K562 (cell line): ENCODE measurements around the gene STOM. TPM values are rescaled to one million over a fixed set of nuclear protein-coding genes. Genes with fewer than 3 reads are reported as not detected.

Experiments used
- ATAC-seq: fragments of 200-7000 bp; cut with Tn5 transposase; 3 replicates; pipeline ENCODE4 v1.9.1; 2020; ENCODE audit warnings: moderate library complexity
- BruUV-seq: library from RNA; stranded (reverse); fragments of 400-500 nt; replicated peaks from 2 replicates; lab custom pipeline; 2021; lab: Mats Ljungman, UMichigan
- CTCF ChIA-PET: fragments of 300-600 bp; formaldehyde crosslinking; extraction: SDS; loops from one replicate; lab custom pipeline; 2021; ENCODE audit warnings: low intra/inter-chr PET ratio; lab: Yijun Ruan, JAX
- POLR2A ChIA-PET: fragments of 300-600, 350-650 bp; sonication (Branson Sonifier 250); formaldehyde crosslinking; extraction: SDS; loops from one replicate; lab custom pipeline; 2021; ENCODE audit warnings: antibody characterized with exemption, inconsistent platforms; lab: Yijun Ruan, JAX
- DNase-seq, 4 experiments: peaks; one replicate each; pipeline versions ENCODE4 v3.0.0 to v3.0.0-alpha.2; 2011 to 2018; ENCODE audit warnings: low spot score in 3 of 4, mixed read lengths in 3 of 4; ENCODE audit errors: extremely low read depth in 1 of 4
- FAIRE-seq: peaks from 2 replicates; lab custom pipeline; 2011; peaks lifted over from hg19 to GRCh38; lab: Jason Lieb, UNC
- H2AFZ ChIP-seq: 2 replicates; pipeline ENCODE4 v1.6.0; 2011; ENCODE audit warnings: low read depth, low read length, control low read depth, inconsistent platforms
- H3K27ac ChIP-seq: fragments of 200-600 bp; 3 replicates; pipeline ENCODE4 v1.8.0; 2011; ENCODE audit warnings: low read depth, mild to moderate bottlenecking, control low read depth, inconsistent platforms, low read length, moderate library complexity, mixed read lengths; ENCODE audit errors: extremely low read depth
- H3K27me3 ChIP-seq, 2 experiments: fragments of 300-600 bp in 1 of 2; 2 replicates in 1 of 2; 3 replicates in 1 of 2; pipeline versions ENCODE4 v1.6.0 to v1.8.0; 2011; ENCODE audit warnings: inconsistent platforms in 2 of 2, low read length in 2 of 2, mild to moderate bottlenecking in 1 of 2, mixed read lengths in 1 of 2, moderate library complexity in 1 of 2; ENCODE audit not compliant: control insufficient read depth in 2 of 2, insufficient read depth in 2 of 2
- H3K36me3 ChIP-seq: fragments of 300-600 bp; 3 replicates; pipeline ENCODE4 v1.8.0; 2011; ENCODE audit warnings: mild to moderate bottlenecking, low read length, inconsistent platforms; ENCODE audit not compliant: control insufficient read depth, insufficient read depth
- H3K4me1 ChIP-seq, 2 experiments: fragments of 200-600 bp in 1 of 2; replicated peaks in 1 of 2; 2 replicates in 1 of 2; 3 replicates in 1 of 2; pipeline versions ENCODE4 v1.5.1 to v1.8.0; 2011; ENCODE audit warnings: inconsistent platforms in 2 of 2, low read length in 2 of 2, mild to moderate bottlenecking in 1 of 2, mixed read lengths in 1 of 2, moderate library complexity in 1 of 2; ENCODE audit not compliant: control insufficient read depth in 2 of 2, insufficient read depth in 2 of 2
- H3K4me2 ChIP-seq: 2 replicates; pipeline ENCODE4 v1.6.1; 2011; ENCODE audit warnings: low read length, control low read depth, inconsistent platforms, mixed read lengths; ENCODE audit not compliant: insufficient read depth
- H3K4me3 ChIP-seq: fragments of 200-600 bp; sonication (generic), shearing (Covaris generic); 2 replicates; pipeline ENCODE4 v1.5.1; 2016; ENCODE audit warnings: control low read depth, inconsistent platforms
- H3K79me2 ChIP-seq: fragments of 200-600 bp; 3 replicates; pipeline ENCODE4 v1.8.0; 2011; ENCODE audit warnings: low read length, inconsistent platforms; ENCODE audit not compliant: control insufficient read depth, insufficient read depth
- H3K9ac ChIP-seq, 2 experiments: 2 replicates each; pipeline versions ENCODE4 v1.6.0 to v1.6.1; 2011; ENCODE audit warnings: low read depth in 2 of 2, low read length in 2 of 2, control low read depth in 1 of 2, inconsistent platforms in 1 of 2, mild to moderate bottlenecking in 1 of 2, mixed read lengths in 1 of 2; ENCODE audit not compliant: insufficient read depth in 1 of 2
- H3K9me1 ChIP-seq: one replicate; pipeline ENCODE4 v1.6.0; 2011; ENCODE audit warnings: inconsistent platforms, mild to moderate bottlenecking, low read length, moderate library complexity; ENCODE audit not compliant: control insufficient read depth, insufficient read depth
- H3K9me3 ChIP-seq: replicated peaks from 2 replicates; pipeline ENCODE4 v1.5.1; 2011; ENCODE audit warnings: low read depth, low read length, inconsistent platforms; ENCODE audit not compliant: control insufficient read depth, insufficient read depth
- H4K20me1 ChIP-seq: replicated peaks from 2 replicates; pipeline ENCODE4 v1.6.1; 2011; ENCODE audit warnings: low read length, inconsistent platforms, mixed read lengths; ENCODE audit not compliant: control insufficient read depth, insufficient read depth
- ARHGAP35 ChIP-seq: fragments of 450-650 bp; IDR thresholded peaks from 2 replicates; pipeline ENCODE4 v1.6.1; 2018; ENCODE audit not compliant: partially characterized antibody
- ARNT ChIP-seq, 2 experiments: fragments of 450-650 bp; IDR thresholded peaks; 2 replicates each; pipeline ENCODE4 v1.6.1; 2016; ENCODE audit warnings: mild to moderate bottlenecking in 1 of 2
- ATF3 ChIP-seq, 2 experiments: fragments of 450-650 bp in 1 of 2; sonication (generic) in 1 of 2; formaldehyde crosslinking in 1 of 2; IDR thresholded peaks in 1 of 2; conservative IDR thresholded peaks in 1 of 2; 2 replicates each; pipeline versions ENCODE4 v1.6.1 to v1.8.1; 2016 to 2023; ENCODE audit warnings: mild to moderate bottlenecking in 2 of 2, moderate library complexity in 2 of 2, inconsistent platforms in 1 of 2, missing genetic modification reagents in 1 of 2
- RAD51 ChIP-seq: fragments of 450-650 bp; IDR thresholded peaks from 2 replicates; pipeline ENCODE4 v1.7.1; 2016; ENCODE audit warnings: low read depth, mild to moderate bottlenecking, borderline replicate concordance
- TRIM28 ChIP-seq: fragments of 450-650 bp; IDR thresholded peaks from 2 replicates; pipeline ENCODE4 v1.6.1; 2017
- ZNF146 ChIP-seq: IDR thresholded peaks from one replicate; pipeline ENCODE4 v1.6.1; 2018; ENCODE audit warnings: missing compliant biosample characterization; ENCODE audit not compliant: unreplicated experiment
- ZNF57 ChIP-seq: fragments of 450-650 bp; formaldehyde crosslinking; IDR thresholded peaks from 2 replicates; pipeline ENCODE4 v1.4.0; 2020; ENCODE audit warnings: mild to moderate bottlenecking, moderate library complexity
- WGBS: fragments of 100-300 bp; shearing (Covaris generic); methylation state at CpG from one replicate; pipeline ENCODE4 v1.1.6; 2016; ENCODE audit warnings: low coverage, mixed read lengths; ENCODE audit not compliant: insufficient coverage; ENCODE audit errors: missing lambda C conversion rate; 5-methylcytosine and 5-hydroxymethylcytosine counted together
- in situ Hi-C: fragments of 300-500 bp; cut with MboI; formaldehyde crosslinking; loops from 4 replicates; pipeline ENCODE4 v1.15.0; 2018; ENCODE audit warnings: inconsistent platforms, mixed read lengths
- intact Hi-C: fragments of 100-400 bp; cut with micrococcal nuclease; formaldehyde crosslinking; loops from 2 replicates; pipeline ENCODE4 v1.14.2; 2022
- polyA plus RNA-seq, 8 experiments: library from polyadenylated mRNA; depleted of rRNA in 4 of 8; stranded (reverse) in 5 of 8; unstranded in 3 of 8; fragments of >200 nt; fragmentation: Nextera tagmentation in 2 of 8; fragmentation: Illumina TruSeq in 1 of 8; extraction: Ambion mirVana in 2 of 8; extraction: Trizol in 1 of 8; gene quantifications; 2 replicates each; pipeline versions ENCODE4 v1.2.1 to v1.2.3, GENCODE V29; 2011 to 2014; ENCODE audit warnings: inconsistent platforms in 1 of 8, missing spikeins in 1 of 8
- total RNA-seq, 7 experiments: library from RNA; depleted of rRNA in 6 of 7; stranded (reverse); fragments of >200 nt in 6 of 7; fragmentation: Illumina TruSeq in 2 of 7; extraction: Trizol in 2 of 7; gene quantifications; 2 replicates each; pipeline versions ENCODE4 v1.2.1 to v1.2.3, GENCODE V29; 2011 to 2021; ENCODE audit warnings: low replicate concordance in 1 of 7

Gene STOM
- total and polyA plus RNA-seq, 9 of the 15 experiments (the other 6 are each of a cell fraction or from before 2014, with no cell fraction given), result 23.2 to 140 (median 43.9) TPM

- H3K27ac ChIP-seq, result no peak overlapping the region
- in situ Hi-C loops, result no loop called here
These were observed 38.5 kb downstream of the STOM start for GRCh38 chr9:121331549-121331948.

More at GRCh38 chr9:121331549-121331948, 38.5 kb downstream of the STOM start:
- H3K4me1 ChIP-seq, result peaks cover 14 to 20% of the 10 kb centered on the region in 2 experiments; a peak in 4 of 5 replicates
- no peak overlapping the region for H3K4me3 ChIP-seq
- POLR2A ChIA-PET, result interaction anchor here (0.6 to 0.7 kb wide), 3 partner anchors 17 to 19 kb away, joined by 3 to 4 read pairs (median 4); no protein-coding TSS in a partner anchor
- H3K4me2 ChIP-seq, result no peak overlapping the region
- TF ChIP-seq ARNT (IDR thresholded peaks at IDR 0.05), result no peak
- TF ChIP-seq ZNF57 (CRISPR knock-in tag), result no peak
- 0 out of 2 replicates have a peak, but pooled peaks have one; percentile 12 for TF ChIP-seq ATF3 (IDR thresholded peaks at IDR 0.05)
- TF ChIP-seq ATF3 (CRISPR knock-in tag; conservative IDR thresholded peaks at IDR 0.05), result no peak
- no peak for TF ChIP-seq RAD51
- no peak for TF ChIP-seq TRIM28
- TF ChIP-seq ZNF146, result no peak
- TF ChIP-seq ARHGAP35, result no peak
- H2AFZ ChIP-seq, result no peak overlapping the region
- intact Hi-C loops, result no loop called here
- CTCF ChIA-PET, result no interaction called here
- H3K9ac ChIP-seq, result no peak overlapping the region
- no peaks in the 10 kb centered on the region for H4K20me1 ChIP-seq
- H3K27me3 ChIP-seq, result no peaks in the 10 kb centered on the region
- no peaks in the 10 kb centered on the region; the same call in 2 of the 3 replicates for H3K36me3 ChIP-seq
- FAIRE-seq, result no peak
- no TSS peak for BruUV-seq
- no peaks in the 10 kb centered on the region for H3K79me2 ChIP-seq
- no peak for ATAC-seq
- no peaks in the 10 kb centered on the region for H3K9me3 ChIP-seq
- H3K9me1 ChIP-seq, result no peaks in the 10 kb centered on the region
- DNase-seq, result no peak
- 65% methylated on average over 3 of the region's 3 CpGs for WGBS
